LNCAP (cell line): Measurements from ENCODE around the gene ROCK2.

Source experiments
- CTCF ChIP-seq: fragments of 450-650 bp; IDR thresholded peaks from 2 replicates; pipeline ENCODE4 v1.5.1; 2017; ENCODE audit warnings: mild to moderate bottlenecking

The ROCK2 gene

GRCh38 chr2:11333427-11334183 is 10.8 kb downstream of the ROCK2 start:
- no peak for TF ChIP-seq CTCF

GRCh38 chr2:11332596-11332995 is 11.8 kb downstream of the ROCK2 start:
- TF ChIP-seq CTCF: no peak

- TF ChIP-seq CTCF: no peak
Measured at GRCh38 chr2:11330457-11331142, 13.8 kb downstream of the ROCK2 start.

- TF ChIP-seq CTCF: no peak
Measured at GRCh38 chr2:11329776-11330175, 14.7 kb downstream of the ROCK2 start.

- no peak for TF ChIP-seq CTCF
Measured at GRCh38 chr2:11327871-11328270, 16.6 kb downstream of the ROCK2 start.

- no peak for TF ChIP-seq CTCF
Measured at GRCh38 chr2:11326677-11327211, 17.7 kb downstream of the ROCK2 start.

- TF ChIP-seq CTCF: no peak
Measured at GRCh38 chr2:11325961-11326676, 18.3 kb downstream of the ROCK2 start.
